HG03280 (cell line): ENCODE data around the gene MGLL.

Source experiments
- ATAC-seq: cut with Tn5 transposase; IDR thresholded peaks from one replicate; pipeline ENCODE4 v1.9.1; 2021; ENCODE audit warnings: mild to moderate bottlenecking, moderate library complexity; ENCODE audit not compliant: unreplicated experiment

MGLL gene

DNA sequence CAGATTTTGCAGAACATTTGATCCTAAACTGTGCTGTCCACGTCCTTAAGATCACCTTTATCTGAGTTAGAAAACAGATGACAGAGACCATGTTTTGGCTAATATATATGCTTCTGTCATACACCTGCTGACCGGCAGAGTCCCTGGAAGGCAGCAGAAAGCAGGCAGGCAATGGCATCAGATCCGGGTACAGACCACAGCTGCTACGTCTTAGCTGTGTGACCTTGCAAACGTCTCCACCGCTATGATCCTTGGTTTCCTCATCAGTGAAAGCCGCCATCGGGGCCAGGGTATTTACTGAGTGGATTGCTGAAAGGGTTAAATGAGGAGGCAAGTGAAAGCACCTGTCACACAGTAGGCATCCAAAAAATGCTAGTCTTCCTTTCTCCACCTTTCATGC is 77.4 kb downstream of the MGLL start:
- ATAC-seq, result no peak

- ATAC-seq, result no peak
Observed at GRCh38 chr3:127744253-127744815, 78.0 kb downstream of the MGLL start.

GRCh38 chr3:127743351-127744252 is 78.7 kb downstream of the MGLL start:
- no peak for ATAC-seq

GRCh38 chr3:127742580-127742979 is 79.7 kb downstream of the MGLL start:
- ATAC-seq, result no peak

- no peak for ATAC-seq
Observed at GRCh38 chr3:127741690-127742089, 80.6 kb downstream of the MGLL start.

- no peak for ATAC-seq
Observed at GRCh38 chr3:127741246-127741645, 81.1 kb downstream of the MGLL start.

GRCh38 chr3:127740136-127740915 is 82.0 kb downstream of the MGLL start:
- no peak for ATAC-seq

GRCh38 chr3:127739347-127740135 is 82.8 kb downstream of the MGLL start:
- ATAC-seq, result no peak

- ATAC-seq, result no peak
Observed at GRCh38 chr3:127738192-127738840, 84.0 kb downstream of the MGLL start.

- no peak for ATAC-seq
Observed at GRCh38 chr3:127736801-127737539, 85.3 kb downstream of the MGLL start.

DNA sequence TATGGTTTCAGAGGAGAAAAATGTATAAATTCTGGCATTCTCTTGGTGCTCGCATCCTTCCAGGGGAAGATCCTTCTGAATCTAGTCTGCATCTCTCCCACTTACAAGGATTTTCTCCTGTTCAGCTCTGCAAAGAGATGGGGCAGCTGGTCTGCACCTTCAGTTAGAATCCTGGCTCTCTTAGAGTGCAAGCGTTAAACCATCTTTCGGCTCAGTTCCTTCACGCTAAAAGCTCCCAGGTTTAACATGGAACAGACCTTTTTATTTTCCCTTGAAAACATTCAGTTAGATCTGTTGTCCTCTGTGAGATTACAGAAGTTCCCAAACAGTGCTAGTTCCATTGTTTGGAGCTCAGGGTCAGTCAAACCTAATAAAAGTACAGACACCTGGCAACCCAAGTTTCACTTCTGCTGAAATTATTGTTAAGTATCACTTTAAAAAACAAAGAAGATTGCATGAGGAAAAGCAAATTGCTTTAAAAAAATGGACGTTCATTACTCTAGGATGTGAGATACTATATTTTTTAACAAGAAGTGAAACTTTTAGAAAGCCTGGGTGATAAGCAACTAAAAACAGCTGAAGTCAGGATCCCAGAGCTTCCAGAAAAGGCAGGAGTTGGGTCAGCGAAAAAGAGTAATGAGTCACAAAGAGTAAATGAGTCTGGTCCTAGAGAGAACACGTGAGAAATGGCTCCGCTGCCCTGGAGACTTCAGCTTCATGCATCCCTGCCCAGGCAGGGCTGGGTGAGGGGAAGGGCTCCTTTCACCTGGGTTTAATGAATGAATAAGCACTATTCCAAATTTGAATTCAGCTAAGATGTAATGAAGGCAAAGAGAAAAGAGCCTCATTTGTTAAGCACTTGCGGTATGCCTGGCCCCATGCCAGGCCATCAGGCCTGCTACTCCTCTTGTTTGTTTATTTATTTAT is 86.3 kb downstream of the MGLL start:
- ATAC-seq, result peak; percentile 58

DNA sequence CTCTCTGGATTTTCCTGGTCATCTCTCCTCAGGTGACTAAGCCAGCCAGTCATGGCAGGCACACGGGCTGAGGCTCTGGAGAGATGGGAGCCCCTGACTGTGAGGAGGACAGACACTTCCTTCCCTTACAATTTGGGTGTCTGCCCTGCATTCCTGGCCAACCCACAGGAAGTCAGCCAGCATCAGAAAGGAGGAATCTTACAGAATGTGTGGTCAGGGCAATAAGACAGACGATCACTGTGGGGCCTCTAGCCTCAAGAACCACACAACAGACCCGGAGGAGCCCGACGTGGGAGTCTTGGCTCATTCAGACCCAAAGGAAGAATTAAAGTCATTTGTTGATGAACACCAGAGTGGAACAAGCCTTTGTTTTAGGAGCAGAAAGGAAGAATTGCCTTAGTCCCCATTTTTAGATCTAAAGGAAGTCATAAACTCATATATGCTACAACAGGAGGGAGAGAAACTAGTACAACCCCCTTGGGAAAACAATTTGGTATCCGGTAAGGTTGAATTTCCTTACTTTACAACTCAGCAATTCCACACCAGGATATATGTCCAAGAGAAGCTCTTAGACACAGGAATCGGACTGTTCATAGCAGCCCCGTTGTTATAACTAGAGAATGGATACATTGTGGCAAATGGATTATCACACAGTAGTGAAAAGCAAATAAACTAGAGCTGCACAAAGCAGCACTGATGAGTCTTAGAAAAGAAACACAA is 87.4 kb downstream of the MGLL start:
- no peak for ATAC-seq

DNA sequence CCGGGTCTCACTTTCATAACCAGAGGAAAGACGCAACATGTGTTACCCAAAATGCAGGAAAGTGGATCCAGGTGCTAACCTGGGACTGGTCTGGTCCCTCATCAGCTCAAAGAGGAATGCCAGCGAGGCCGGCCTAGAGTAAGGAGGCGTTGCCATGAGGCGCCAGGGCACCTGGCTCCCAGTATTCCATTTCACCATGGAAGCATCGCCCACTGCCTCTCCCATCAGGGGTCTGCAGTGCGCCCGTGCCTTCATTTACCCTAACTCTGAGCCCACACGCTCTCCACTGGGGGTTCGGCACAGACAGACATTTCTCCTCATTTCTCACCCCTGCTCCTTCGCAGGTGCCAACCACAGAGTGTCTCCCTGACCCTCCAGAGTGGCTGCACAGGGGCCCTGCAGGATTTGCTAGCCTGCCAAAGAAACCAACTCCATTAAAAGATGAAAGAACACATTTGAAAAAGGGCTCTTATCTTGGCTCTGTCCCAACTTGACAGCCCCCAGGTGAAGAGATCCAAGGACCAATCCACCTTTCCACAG is 88.1 kb downstream of the MGLL start:
- ATAC-seq, result no peak

GRCh38 chr3:127733781-127734180 is 88.5 kb downstream of the MGLL start:
- no peak for ATAC-seq

- ATAC-seq, result no peak
Observed at GRCh38 chr3:127732879-127733350, 89.4 kb downstream of the MGLL start.

GRCh38 chr3:127732303-127732702 is 90.0 kb downstream of the MGLL start:
- no peak for ATAC-seq

DNA sequence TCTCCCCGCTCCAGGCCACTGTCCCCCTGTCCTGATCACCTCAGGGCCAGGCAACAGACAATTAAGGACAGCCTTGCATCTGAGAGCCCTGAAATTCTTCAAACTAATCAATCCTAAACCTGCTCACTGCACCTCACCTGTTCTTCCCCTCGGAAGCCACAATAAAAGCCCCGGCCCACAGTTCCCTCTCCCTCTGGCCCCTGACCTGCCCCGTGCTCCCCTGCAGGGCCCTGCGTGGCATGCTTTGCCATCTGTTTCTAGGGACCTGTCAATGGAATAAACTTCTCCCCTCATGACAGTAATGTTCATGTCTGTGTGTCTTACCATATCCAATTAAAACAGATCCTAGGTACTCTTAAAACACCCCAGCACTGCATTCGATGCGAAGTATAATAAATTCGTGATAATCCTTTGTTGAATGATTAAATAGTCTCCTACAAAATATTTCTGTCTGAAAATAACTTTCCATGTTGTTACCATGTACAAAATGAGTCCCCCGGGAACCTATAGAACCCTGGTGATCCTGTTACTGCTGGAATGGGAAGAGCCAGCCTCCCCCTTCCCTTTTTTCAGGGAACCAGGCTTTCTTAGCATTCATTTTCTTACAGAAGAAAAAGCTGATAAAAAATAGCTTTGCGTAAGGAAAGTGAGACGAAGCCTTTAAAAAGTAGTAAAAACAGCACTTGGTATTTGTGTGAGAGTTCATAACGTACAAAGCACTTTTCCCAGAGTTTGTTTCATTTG is 90.6 kb downstream of the MGLL start:
- ATAC-seq, result no peak
